ENCODE measurements around the gene MGAT4B. TPM values are rescaled to one million over a fixed set of nuclear protein-coding genes. Genes with fewer than 3 reads are reported as not detected.

Gene MGAT4B
- total RNA-seq, 2 donors from 2014 or later, result 82.7 to 142 TPM

DNA sequence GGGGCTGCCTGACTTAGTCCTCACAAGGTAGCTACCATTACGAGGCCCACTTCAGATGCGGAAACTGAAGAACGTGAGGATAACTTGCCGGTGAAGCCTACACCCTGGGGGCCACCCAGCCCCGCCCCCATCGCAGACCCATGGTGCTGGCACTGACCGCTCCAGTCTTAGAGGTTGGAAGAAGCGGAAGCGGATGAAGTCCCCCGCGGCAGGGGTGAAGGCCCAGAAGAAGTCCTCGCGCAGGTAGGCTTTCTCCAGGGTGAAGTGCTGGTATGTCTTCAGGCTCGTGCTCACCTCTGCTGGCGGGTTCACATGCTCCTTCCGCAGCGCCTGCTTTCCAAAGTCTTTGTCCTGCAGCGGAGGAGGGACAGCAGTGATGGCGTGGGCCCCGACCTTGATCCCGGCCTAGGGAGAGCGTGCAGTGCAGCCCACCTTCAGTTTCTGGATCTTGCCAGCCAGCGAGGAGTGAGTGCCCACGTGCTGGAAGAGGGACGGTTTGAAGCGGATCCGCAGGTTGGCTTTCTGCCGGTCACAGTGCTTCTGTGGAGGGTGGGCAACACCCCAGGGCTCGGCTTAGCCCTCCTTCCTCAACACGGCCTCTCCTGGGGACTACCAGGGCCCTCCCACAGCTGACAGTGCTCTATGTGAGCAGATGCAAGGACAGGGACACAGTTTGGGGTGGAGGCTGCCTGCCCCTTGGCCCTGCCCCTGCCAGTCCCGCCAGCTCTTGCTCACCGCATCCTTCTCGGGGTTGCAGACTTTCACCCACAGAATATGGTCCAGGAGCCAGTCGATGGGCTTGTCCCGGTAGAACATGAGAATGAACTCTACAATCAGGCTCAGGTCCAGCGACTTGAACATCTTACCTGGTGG lies 7.7 kb downstream of the MGAT4B start:
- Histone ChIP-seq H3K9me3 (no peaks in the 10 kb centered on the region), H3K4me3 (no peak overlapping the region), H3K27me3 (replicated peaks; ENCODE audit: insufficient read depth) (no peaks in the 10 kb centered on the region), H3K27ac (no peak overlapping the region), H3K36me3 (peaks cover 15 to 22% of the 10 kb centered on the region in 2 donors), H3K4me1 (replicated peaks) (peaks cover 11% of the 10 kb centered on the region)
- TF ChIP-seq, protein P1, sequence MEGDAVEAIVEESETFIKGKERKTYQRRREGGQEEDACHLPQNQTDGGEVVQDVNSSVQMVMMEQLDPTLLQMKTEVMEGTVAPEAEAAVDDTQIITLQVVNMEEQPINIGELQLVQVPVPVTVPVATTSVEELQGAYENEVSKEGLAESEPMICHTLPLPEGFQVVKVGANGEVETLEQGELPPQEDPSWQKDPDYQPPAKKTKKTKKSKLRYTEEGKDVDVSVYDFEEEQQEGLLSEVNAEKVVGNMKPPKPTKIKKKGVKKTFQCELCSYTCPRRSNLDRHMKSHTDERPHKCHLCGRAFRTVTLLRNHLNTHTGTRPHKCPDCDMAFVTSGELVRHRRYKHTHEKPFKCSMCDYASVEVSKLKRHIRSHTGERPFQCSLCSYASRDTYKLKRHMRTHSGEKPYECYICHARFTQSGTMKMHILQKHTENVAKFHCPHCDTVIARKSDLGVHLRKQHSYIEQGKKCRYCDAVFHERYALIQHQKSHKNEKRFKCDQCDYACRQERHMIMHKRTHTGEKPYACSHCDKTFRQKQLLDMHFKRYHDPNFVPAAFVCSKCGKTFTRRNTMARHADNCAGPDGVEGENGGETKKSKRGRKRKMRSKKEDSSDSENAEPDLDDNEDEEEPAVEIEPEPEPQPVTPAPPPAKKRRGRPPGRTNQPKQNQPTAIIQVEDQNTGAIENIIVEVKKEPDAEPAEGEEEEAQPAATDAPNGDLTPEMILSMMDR (IDR thresholded peaks at IDR 0.05), result no peak
- TF ChIP-seq POLR2A (IDR thresholded peaks at IDR 0.05) (no peak), POLR2AphosphoS5 (IDR thresholded peaks at IDR 0.05) (no peak)
- WGBS, result 94% methylated on average over 36 of the region's 36 CpGs
- intact Hi-C loops (cut with DNase I), result loop anchor here (5.0 kb wide), 1 partner anchor 37 kb away; no protein-coding TSS in a partner anchor
- no peak for DNase-seq (ENCODE audit: low spot score)

DNA sequence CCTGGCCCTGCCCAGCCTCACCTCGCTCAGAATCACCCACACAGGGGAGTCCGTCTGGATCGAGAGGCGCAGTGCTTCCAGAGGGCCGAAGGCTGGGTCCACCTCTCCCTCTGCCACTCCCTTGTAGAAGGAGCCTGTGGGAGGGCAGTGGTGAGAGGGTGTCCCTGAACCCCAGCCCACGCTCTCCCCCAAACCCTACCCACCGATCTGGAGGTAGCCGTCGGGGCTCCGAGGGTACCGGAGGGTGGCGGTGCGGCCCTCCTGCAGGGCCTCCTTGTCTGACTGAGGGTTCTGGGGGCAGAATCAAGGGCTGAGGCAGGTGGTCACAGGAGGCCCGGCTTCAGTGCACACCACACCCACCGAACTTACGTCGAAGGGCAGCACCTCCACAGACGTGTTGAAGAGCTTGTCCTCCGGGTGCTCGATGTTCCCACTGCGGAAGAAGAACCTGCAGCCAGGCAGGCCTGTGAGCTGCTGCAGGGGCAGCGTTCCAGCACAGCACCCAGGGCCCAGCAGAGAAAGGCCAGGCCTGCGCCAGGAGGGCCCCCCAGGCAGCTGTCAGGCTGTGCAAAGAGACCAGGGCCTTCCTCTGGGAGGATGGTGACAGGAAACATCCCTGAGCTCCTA lies 8.4 kb downstream of the MGAT4B start:
- Histone ChIP-seq H3K4me1 (replicated peaks) (peaks cover 12% of the 10 kb centered on the region), H3K27me3 (replicated peaks; ENCODE audit: insufficient read depth) (no peaks in the 10 kb centered on the region), H3K27ac (no peak overlapping the region), H3K9me3 (no peaks in the 10 kb centered on the region), H3K4me3 (no peak overlapping the region), H3K36me3 (peaks cover 15 to 22% of the 10 kb centered on the region in 2 donors)
- no peak for DNase-seq (ENCODE audit: low spot score)
- TF ChIP-seq, protein P1 (IDR thresholded peaks at IDR 0.05), result no peak
- TF ChIP-seq POLR2A (IDR thresholded peaks at IDR 0.05), result no peak
- no peak for TF ChIP-seq POLR2AphosphoS5 (IDR thresholded peaks at IDR 0.05)
- intact Hi-C loops (cut with DNase I), result loop anchor here (5.0 kb wide), 1 partner anchor 36 kb away; no protein-coding TSS in a partner anchor
- 90% methylated on average over 23 of the region's 23 CpGs for WGBS

DNA sequence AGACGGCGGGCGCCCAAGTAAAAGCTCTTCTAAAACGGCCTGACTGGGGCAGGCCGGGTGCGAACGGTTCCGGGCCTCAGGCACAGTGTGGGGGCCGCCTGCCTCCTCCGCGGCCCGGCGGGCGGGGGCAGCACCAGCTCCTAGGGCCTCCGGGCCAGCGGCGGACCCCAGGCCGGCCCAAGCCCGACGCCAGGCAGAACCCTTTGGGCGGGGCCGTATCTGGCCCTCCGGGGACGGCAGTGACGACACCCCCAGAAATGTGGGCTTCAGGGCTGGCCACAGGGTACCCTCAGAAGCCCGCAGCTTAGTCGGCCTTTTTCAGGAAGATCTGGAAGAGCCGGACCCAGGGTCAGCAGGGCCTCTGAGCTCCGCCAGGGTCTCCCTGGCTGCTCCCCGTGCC lies 8.9 kb downstream of the MGAT4B start:
- Histone ChIP-seq H3K9me3 (no peaks in the 10 kb centered on the region), H3K4me3 (no peak overlapping the region), H3K4me1 (replicated peaks) (peaks cover 12% of the 10 kb centered on the region), H3K27me3 (replicated peaks; ENCODE audit: insufficient read depth) (no peaks in the 10 kb centered on the region), H3K27ac (no peak overlapping the region), H3K36me3 (peaks cover 15 to 22% of the 10 kb centered on the region in 2 donors)
- intact Hi-C loops (cut with DNase I), result loop anchor here (5.0 kb wide), 1 partner anchor 35 kb away; no protein-coding TSS in a partner anchor
- 94% methylated on average over 16 of the region's 30 CpGs for WGBS
- TF ChIP-seq, protein P1 (IDR thresholded peaks at IDR 0.05), result no peak
- TF ChIP-seq POLR2AphosphoS5 (IDR thresholded peaks at IDR 0.05) (no peak), POLR2A (IDR thresholded peaks at IDR 0.05) (no peak)
- no peak for DNase-seq (ENCODE audit: low spot score)

DNA sequence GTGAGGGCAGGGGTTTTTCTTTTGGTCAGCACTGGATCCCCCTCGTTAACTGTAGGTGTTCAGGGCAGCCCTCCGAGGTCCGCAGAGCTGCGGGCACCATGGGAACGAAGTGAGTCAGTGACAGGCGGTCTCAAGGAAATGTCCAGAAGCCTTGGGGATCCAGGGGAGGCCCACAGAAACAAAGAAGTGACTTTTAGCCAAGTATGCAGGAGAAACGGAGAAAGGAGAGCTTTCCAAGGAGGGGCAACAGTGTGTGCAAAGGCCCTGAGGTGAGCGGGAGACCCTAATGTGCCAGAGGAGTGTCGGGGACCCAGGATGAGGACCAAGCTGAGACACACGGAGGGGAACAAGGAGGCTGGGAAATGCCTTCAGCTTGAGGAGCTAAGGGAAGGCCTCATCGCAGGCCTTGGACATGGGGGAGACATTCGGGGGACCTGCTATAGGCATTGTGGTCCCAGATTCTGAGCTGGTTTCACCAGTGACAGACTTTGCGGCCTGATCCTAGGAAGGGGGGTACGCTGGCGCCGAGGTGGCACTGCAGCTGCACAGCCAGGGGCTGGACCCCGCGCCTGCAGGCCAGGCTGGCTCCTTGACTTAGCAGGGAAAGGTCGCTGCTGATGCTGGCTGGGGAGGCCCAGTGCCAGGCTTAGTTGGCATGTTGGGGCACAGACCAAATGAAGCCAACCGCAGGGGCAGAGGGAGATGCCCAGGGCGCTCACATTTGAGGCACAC lies 9.6 kb downstream of the MGAT4B start:
- no peak for DNase-seq (ENCODE audit: low spot score)
- peak overlapping the region; percentile 94 for H3K27ac ChIP-seq
- H3K9me3 ChIP-seq, result no peaks in the 10 kb centered on the region
- H3K27me3 ChIP-seq (replicated peaks; ENCODE audit: insufficient read depth), result no peaks in the 10 kb centered on the region
- peak overlapping the region in 1 of 2 donors; percentile 57 for H3K4me3 ChIP-seq
- H3K36me3 ChIP-seq, result peaks cover 15 to 22% of the 10 kb centered on the region in 2 donors
- TF ChIP-seq POLR2AphosphoS5 (IDR thresholded peaks at IDR 0.05), result no peak
- TF ChIP-seq, protein P1 (IDR thresholded peaks at IDR 0.05), result no peak
- no peak for TF ChIP-seq POLR2A (IDR thresholded peaks at IDR 0.05)
- peaks cover 12% of the 10 kb centered on the region for H3K4me1 ChIP-seq (replicated peaks)
- WGBS, result 84% methylated on average over 21 of the region's 21 CpGs
- intact Hi-C loops (cut with DNase I), result loop anchor here (5.0 kb wide), 1 partner anchor 35 kb away; no protein-coding TSS in a partner anchor
